22Rv1 (cell line): ENCODE measurements around the gene ENKD1.
"Not testable (repeated sequence)": the region's sequence is repeated elsewhere in the genome, so short reads cannot be mapped to it uniquely, and the experiment has no call there.

Source experiments
- H3K27ac ChIP-seq: fragments of 450-650 bp; 2 replicates; pipeline ENCODE4 v1.5.1; 2017
- ZFX ChIP-seq: fragments of 450-650 bp; IDR thresholded peaks from 2 replicates; pipeline ENCODE4 v1.6.1; 2017; ENCODE audit warnings: antibody characterized with exemption, borderline replicate concordance
- TF ChIP-seq, protein P1 (sequence below): fragments of 450-650 bp; IDR thresholded peaks from 2 replicates; pipeline ENCODE4 v1.5.1; 2017; ENCODE audit warnings: mild to moderate bottlenecking

ENKD1 gene

GRCh38 chr16:67699265-67699664 is 32.7 kb upstream of the ENKD1 start:
- no peak overlapping the region for H3K27ac ChIP-seq
- TF ChIP-seq, protein P1, sequence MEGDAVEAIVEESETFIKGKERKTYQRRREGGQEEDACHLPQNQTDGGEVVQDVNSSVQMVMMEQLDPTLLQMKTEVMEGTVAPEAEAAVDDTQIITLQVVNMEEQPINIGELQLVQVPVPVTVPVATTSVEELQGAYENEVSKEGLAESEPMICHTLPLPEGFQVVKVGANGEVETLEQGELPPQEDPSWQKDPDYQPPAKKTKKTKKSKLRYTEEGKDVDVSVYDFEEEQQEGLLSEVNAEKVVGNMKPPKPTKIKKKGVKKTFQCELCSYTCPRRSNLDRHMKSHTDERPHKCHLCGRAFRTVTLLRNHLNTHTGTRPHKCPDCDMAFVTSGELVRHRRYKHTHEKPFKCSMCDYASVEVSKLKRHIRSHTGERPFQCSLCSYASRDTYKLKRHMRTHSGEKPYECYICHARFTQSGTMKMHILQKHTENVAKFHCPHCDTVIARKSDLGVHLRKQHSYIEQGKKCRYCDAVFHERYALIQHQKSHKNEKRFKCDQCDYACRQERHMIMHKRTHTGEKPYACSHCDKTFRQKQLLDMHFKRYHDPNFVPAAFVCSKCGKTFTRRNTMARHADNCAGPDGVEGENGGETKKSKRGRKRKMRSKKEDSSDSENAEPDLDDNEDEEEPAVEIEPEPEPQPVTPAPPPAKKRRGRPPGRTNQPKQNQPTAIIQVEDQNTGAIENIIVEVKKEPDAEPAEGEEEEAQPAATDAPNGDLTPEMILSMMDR, result no peak
- TF ChIP-seq ZFX, result no peak

DNA sequence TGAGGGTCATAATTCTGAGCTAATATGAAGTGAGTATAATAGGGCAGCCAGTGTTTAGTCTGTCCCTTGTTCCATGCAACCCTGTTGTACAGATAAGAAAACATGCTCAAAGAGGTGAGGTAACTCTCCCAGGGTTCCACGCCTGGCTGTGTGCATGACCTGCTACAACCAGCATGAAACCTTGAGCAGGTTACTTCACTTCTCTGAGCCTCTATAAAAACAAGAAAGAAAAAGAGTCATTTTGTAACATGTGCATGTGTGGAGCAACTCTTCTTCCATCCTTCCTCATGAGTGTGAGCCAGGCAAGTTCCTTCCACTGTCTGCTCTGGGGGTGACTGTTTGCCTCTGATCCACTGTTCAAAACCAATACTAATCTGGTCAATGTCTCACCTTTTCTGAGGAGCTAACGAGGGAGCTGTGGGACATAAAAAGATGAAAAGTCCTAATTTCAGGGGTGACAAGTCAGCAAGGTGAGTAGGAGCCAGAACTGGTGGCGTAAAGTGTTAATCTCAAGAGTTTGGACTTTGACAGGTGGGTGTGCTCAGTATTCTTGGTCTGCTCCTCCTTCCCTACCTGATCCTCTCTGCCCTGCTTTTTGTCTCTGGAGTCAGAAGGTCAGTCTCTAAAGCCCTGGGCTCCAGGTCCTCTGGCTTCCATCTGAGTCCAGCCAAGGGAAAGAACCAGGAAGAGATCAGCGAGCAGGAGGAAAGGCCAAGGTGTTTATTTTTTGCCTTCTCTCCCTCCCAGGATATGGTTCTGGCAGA is 31.1 kb upstream of the ENKD1 start:
- H3K27ac ChIP-seq, result no peak overlapping the region
- TF ChIP-seq, protein P1, result no peak
- no peak for TF ChIP-seq ZFX

GRCh38 chr16:67694611-67695010 is 28.1 kb upstream of the ENKD1 start:
- no peak overlapping the region for H3K27ac ChIP-seq
- TF ChIP-seq, protein P1, result no peak
- TF ChIP-seq ZFX, result no peak

GRCh38 chr16:67693517-67694285 is 27.2 kb upstream of the ENKD1 start:
- H3K27ac ChIP-seq, result not testable (repeated sequence)

DNA sequence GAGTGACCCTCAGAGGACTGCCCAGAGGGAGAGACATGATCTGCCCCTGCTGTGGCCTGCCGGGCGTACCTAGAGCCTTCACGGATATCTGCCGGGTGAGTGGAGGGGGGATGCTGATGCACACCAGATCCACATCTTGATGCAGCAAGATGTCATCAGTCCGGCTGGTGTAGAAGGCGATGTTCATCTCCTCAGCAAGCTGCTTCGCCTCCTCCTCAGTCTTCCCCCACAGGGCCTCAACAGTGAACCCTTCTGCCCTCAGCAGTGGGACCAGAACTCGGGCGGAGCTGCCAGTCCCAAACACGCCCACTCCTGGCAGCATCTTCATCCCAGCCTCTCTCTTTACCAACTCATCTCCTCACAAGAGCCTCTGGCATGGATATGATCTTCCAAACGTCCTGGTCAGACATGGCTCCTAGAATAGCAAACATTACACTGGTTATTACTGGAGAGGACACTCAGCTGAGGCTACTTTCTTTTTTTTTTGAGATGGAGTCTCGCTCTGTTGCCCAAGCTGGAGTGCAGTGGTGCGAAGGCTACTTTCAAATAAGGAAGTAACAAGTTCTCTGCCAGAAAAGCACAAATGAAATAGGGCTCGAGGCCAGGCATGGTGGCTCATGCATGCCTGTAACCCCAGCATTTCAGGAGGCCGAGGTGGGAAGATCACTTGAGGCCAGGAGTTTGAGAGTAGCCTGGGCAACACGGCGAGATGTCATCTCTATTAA is 19.0 kb upstream of the ENKD1 start:
- H3K27ac ChIP-seq, result 0 out of 2 replicates have a peak overlapping the region, but pooled peaks have one; percentile 26
- TF ChIP-seq ZFX, result no peak
- TF ChIP-seq, protein P1, result no peak

GRCh38 chr16:67683767-67684166 is 17.2 kb upstream of the ENKD1 start:
- TF ChIP-seq, protein P1, result no peak
- TF ChIP-seq ZFX, result no peak
- H3K27ac ChIP-seq, result no peak overlapping the region

DNA sequence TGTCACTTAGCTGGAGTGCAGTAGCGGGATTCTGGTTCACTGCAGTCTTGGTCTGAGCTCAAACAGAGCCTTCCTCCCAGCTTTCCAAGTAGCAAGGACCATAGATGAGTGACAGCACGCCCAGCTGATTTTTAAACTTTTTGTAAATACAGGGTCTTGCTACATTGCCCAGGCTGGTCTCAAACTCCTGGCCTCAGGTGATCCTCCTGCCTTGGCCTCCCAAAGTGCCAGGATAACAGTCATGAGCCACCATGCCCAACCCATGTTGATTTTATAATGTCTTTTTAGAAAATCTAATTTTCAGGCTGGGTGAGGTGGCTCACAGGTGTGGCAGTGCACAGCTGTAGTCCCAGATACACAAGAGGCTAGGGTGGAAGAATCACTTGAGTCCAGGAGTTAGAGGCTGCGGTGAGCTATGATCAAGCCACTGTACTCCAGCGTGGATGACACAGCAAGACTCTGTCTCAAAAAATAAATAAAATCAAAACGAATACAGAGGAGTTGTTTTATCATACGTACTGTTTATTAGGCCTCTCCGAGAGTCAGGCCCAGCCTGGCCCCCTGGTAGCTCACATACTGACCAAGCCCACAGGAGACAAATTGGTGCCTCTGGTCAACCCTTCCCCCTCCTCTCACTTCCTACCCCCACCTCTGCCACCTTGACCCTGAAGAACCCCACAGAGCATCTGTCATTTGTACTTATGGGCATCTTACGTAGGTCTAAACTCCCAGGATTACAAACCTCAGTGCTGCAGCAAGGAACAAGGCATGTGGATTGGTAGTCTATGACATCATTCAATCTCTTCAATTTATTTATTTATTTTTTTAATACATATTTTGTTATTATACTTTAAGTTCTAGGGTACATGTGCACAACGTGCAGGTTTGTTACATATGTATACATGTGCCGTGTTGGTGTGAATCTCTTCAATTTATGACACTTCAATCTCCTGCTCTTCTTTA is 13.7 kb upstream of the ENKD1 start:
- no peak for TF ChIP-seq ZFX
- TF ChIP-seq, protein P1, result no peak

More for the DNA sequence above, 13.7 kb upstream of the ENKD1 start:
- no peak overlapping the region for H3K27ac ChIP-seq
